Measurements from ENCODE around the gene ABCC1.

Gene ABCC1

DNA sequence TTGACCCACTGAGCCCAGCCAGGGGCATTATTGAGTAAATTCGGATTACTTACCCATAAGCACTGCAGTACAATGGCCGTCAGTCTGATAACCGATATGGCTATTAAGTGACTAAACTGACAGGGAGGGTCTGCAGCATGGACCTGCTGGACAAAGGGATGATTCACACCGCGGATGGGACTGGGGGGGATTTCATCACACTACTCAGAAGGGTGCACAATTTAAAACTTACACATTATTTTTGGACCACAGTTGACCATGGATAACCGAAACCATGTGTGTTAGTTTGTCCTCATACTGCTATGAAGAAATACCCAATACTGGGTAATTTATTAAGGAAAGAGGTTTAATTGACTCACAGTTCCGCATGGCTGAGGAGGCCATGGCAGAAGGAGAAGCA, 167.4 kb downstream of the ABCC1 start:
- no peak for DNase-seq

DNA sequence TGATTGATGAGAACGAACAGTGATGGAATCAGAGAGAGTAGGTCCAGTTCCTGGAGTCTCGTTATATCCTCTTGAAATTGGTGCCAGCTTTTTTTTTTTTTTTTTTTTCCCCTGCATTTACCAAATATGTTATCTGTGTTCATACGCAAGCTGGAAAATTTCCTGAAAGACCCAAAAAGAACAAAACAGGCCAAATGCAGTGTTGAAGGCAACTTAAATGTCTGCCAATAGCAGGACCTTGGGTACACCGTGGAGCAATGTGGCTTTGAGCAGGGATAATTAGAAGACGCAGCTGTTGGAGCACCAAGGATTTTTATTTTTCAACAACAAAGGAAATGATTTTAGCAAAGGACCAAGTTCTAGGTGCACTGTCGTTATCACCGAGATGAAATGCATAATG, 168.9 kb downstream of the ABCC1 start:
- no peak for DNase-seq

DNA sequence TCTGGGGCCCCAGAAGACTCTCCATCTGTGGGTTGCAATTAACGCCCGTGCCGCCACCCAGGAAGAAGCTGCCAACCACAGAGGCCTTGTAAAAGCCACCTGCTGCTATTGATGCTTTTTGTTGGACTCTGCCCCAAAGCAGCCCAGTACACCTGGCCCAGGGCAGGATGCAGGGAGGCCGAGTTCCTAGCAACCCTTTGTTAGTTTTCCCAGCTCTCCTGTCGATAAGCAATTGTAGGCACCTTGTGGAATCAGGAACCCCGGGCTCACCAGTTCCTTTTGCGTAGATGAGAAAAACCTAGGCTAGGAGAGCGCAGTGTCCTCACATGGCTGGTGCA, 170.6 kb downstream of the ABCC1 start:
- no peak for DNase-seq

DNA sequence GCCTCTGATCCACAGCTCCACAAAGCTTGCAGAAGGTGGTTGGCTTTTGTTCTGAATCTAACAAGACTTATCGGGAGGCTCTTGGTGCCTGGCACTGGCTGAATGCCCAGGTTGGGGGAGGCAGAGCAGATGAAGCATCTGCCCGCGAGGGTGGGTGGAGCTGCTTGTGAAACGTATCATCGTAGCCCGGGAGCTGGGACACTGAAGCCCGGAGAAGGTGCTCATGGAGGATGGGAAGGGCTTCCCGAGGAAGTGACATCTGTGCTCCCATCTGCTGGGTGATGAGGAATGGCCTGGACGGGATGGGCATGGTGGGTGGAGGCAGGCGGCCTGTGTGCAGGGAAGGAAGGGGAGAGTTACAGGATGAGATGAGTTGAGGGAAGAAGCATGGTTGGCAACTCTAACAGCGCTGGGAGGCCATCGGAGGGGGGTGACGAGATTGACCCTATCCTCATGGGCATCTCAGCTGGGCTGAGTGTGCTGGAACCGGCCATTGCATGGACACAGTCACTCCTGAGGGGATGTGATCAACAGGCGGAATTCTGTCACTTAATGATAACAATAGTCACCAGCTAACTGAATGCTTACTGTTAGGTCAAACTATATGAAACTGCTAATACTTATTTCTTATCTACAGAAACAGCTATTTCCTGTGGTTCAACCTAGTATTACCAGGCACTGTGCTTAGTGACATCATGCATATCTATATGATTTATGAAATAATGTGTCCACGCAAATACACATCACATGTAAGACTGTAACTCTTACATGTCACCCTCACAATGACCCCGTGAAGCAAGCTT, 171.2 kb downstream of the ABCC1 start:
- no peak for DNase-seq

DNA sequence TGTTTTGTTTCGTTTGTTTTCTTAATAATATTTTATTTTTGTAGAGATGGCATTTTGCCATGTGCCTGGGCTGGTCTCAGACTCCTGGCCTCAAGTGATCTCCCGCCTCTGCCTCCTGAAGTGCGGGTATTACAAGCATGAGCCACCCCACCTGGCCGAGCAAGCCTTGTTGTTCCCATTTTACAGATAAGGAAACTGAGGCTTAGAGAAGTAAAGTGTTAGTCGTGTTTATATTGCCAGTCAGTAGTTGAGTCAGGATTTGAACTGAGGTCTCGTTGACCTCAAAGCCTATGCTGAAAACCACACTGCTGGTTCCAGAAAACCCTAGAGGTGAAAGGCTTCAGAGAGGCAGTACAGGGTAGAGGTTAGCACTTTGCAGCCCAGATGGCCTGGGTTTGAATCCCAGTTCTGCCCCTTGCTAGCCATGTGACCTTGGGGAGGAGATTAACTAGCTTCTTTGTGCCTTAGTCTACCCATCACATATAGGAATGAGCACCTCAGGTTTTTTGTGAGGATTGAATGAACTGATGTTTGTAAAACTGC, 171.8 kb downstream of the ABCC1 start:
- DNase-seq: no peak

DNA sequence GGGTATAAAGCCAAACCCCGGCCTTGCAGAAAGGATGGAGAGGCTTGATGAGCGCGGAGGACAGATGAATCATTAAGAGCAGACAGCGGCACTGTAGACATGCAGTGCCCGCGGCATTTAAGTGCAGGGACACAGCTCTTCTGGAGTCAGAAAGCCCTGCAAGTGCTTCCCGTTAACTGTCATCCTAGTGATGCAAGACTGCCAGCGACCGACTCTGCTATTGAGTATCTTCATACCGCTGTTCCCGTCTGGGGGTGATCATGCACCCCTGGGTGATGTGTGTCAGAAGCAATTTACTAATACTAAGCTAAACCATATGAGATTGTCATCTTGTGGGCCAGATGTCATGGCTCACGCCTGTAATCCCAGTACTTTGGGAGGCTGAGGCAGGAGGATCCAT, 172.8 kb downstream of the ABCC1 start:
- DNase-seq: no peak

GRCh38 chr16:16124438-16124837, 175.0 kb downstream of the ABCC1 start:
- DNase-seq: no peak

DNA sequence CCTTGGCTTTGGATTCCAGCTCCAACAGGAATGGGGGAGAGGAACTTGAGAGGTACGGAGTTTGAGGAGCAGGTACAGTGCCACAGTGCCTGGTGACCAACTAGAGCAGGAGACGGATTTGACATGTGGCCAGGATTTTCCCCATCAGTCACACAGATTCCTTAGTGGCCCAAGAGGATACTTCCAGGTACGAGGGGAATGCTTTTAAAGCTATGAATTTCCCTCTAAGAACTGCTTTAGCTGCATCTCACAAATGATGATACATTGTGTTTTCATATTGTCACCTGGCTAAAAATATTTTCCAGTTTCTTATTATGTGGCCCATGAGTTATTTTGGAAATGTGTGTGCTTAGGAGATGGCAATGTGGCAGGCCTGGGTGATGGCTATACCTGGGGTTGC, 175.6 kb downstream of the ABCC1 start:
- no peak for DNase-seq

GRCh38 chr16:16126896-16127295, 177.5 kb downstream of the ABCC1 start:
- no peak for DNase-seq

GRCh38 chr16:16127469-16128116, 178.2 kb downstream of the ABCC1 start:
- no peak for DNase-seq

DNA sequence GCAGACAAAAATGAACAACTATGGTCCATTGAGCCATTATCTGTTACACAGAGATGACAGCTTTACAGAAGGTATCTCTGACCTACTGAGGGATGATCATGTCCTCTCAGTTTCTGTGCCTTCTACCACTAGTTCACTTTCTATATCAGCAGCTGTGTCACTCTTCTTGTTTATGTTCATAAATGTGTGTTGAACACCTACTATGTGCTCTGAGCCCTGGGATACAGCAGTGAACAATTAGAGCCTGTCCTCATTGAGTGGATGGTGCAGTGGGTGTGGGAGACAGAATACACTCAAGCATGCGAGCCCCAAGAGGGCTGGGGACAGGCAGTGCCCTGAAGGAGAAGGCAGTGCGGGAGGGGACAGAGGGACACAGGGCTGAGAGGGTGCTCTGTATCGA, 181.8 kb downstream of the ABCC1 start:
- DNase-seq: no peak

GRCh38 chr16:16131659-16132058, 182.2 kb downstream of the ABCC1 start:
- no peak for DNase-seq

GRCh38 chr16:16133943-16134604, 184.7 kb downstream of the ABCC1 start:
- no peak for DNase-seq

DNA sequence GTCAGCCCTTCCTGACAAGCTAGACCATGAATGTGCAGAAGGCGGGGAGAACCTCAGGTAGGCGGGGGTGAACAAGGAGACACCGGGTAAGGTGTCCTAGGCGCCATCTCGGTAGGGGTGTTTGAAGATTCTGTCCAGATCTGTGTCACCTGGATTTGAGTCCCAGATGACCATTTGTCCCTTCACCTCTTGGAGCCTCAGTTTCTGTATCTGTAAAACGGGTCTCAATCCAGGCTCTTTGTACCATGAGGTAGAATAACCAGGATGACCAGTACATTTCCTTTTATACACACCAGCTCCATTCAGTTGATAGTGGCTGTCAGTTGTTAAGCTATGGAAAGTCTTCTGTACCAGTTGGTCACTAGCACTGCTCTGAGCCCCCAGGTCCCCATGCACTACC, 187.2 kb downstream of the ABCC1 start:
- DNase-seq: no peak

- no peak for DNase-seq
Observed at GRCh38 chr16:16137110-16137509, 187.7 kb downstream of the ABCC1 start.

GRCh38 chr16:16138034-16138635, 188.7 kb downstream of the ABCC1 start:
- DNase-seq: no peak

GRCh38 chr16:16139061-16139460, 189.6 kb downstream of the ABCC1 start:
- DNase-seq: no peak

DNA sequence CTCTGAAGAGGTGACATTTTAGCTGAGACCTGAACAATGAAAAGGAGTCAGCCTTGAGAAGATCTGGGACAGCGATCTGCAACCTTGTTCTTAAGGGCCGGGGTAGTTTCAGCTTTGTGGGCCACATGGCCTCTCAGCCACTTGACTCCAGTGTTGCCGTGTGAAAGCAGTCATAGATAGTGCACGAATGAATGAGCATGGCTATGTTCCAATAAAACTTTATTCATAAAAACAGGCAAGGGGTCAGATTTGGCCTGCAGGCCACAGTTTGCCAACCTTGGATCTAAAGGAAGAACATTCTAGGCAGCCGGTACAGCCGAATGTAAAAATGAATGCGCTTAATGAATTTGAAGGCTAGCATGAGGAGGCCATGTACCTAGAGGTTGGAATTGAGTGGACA, 190.4 kb downstream of the ABCC1 start:
- DNase-seq: no peak

- DNase-seq: no peak
Observed at GRCh38 chr16:16140537-16140936, 191.1 kb downstream of the ABCC1 start.

- no peak for DNase-seq
Observed at GRCh38 chr16:16141141-16141540, 191.7 kb downstream of the ABCC1 start.

DNA sequence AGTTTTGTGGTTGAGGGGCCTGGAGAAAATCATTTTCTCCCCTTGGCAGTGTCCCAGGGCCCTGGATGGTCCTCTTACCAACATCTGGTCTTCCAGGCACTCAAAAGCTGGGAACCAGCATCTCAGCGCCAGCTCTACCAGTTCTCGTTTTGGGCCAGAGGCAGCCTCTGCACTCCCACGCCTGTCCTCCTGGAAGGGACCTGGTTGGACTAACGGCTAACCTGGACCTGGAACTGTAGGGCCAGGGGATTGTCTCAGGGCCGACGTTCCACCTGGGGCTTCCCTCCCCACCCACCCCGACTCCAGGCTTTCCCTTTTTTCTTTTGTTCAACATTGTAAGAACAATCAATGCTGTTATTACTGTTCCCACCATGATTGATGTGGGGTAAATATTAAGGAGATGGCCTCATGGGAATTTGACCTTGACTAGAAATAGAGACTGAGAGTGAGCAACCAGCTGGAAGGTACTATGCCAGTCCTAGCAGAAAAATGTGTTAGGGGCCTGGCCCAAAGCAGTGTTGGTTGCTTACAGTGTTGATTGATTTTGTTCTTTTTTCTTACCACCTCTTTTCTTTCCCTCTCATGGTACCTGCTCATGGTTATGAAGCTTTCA, 192.5 kb downstream of the ABCC1 start:
- DNase-seq: no peak

DNA sequence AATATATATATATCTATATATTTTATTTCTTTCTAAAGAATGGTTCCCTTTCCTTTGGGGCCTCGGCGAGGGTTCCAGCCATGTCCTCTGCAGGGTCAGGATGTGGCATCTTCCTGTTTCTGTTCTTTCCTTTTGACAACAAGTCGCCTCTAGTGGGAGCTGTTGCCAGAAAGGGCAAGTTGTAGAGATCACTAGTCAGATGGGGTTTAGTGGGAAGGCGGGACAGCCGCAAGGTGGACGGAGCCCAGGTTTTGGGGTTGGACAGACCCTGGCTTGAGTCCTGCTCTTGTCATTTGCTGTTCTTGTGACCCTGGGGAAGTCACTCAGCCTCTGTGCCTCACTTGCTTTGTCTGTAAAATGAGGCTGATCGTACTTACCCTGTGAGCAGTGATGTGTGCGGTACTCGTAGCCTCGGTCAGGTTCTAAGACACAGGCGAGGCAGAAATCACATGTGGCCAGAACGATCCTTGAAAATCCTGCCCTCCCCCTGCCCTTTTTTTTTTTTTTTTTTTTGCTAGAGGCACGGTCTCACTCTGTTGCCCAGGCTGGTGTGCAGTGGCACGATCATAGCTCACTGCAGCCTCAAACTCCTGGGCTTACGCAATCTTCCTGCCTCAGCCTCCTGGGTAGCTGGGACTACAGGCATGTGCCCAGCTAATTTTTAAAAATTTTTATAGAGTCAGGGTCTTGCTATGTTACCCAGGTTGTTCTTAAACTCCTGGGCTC, 193.8 kb downstream of the ABCC1 start:
- no peak for DNase-seq

Measured in NCI-H748 treated with DMSO at 0.1 percent for 48 hours (cell line).